Ovary (tissue), 9 donors: ENCODE measurements around the gene RAP1GDS1. TPM values are rescaled to one million over a fixed set of nuclear protein-coding genes. Genes with fewer than 3 reads are reported as not detected.

Experiments
- DNase-seq, 5 donors: peaks; one replicate each; pipeline ENCODE4 v3.0.0-alpha.2; 2019 to 2020
- H3K27ac ChIP-seq, 2 donors: fragments of 200-600 bp; one replicate each; pipeline versions ENCODE4 v1.5.1 to v1.8.0; 2019 to 2022
- H3K27me3 ChIP-seq: fragments of 200-600 bp; one replicate; pipeline ENCODE4 v1.8.0; 2022
- H3K36me3 ChIP-seq: fragments of 200-600 bp; sonication (generic); one replicate; pipeline ENCODE4 v1.5.1; 2019
- H3K4me1 ChIP-seq: one replicate; pipeline ENCODE4 v1.8.1; 2013; ENCODE audit warnings: mild to moderate bottlenecking, moderate library complexity; ENCODE audit not compliant: insufficient read depth
- H3K4me3 ChIP-seq: fragments of 200-600 bp; sonication (generic); one replicate; pipeline ENCODE4 v1.5.1; 2017
- H3K9me3 ChIP-seq, 2 donors: fragments of 200-600 bp in 1 of 2; sonication (generic) in 1 of 2; one replicate each; pipeline versions ENCODE4 v1.5.1 to v1.8.1; 2013 to 2019; ENCODE audit warnings: mild to moderate bottlenecking in 1 of 2, moderate library complexity in 1 of 2
- EP300 ChIP-seq: sonication (generic); formaldehyde crosslinking; IDR thresholded peaks from one replicate; pipeline ENCODE4 v1.6.1; 2017; ENCODE audit warnings: antibody characterized with exemption
- POLR2A ChIP-seq: fragments of 450-650 bp; IDR thresholded peaks from one replicate; pipeline ENCODE4 v1.6.1; 2017; ENCODE audit warnings: antibody characterized with exemption, mild to moderate bottlenecking, moderate library complexity
- WGBS, 3 donors: extraction: QIAGEN DNeasy Blood & Tissue Kit in 1 of 3; methylation state at CpG; one replicate each; pipeline versions ENCODE4 v1.1.5 to v1.1.7; 2013 to 2017; 5-methylcytosine and 5-hydroxymethylcytosine counted together
- intact Hi-C, 4 donors: fragments of 100-400 bp; cut with DNase I; formaldehyde crosslinking; loops; one replicate each; pipeline versions ENCODE4 v1.11.0 to v1.15.1; 2022 to 2023
- polyA plus RNA-seq, 2 donors: library from polyadenylated mRNA; stranded (reverse); fragments of 200-250 nt in 1 of 2; fragments of 350-450 nt in 1 of 2; fragmentation: Illumina TruSeq in 1 of 2; extraction: RNeasy Lipid Tissue Mini Kit (QIAGEN cat#74804) in 1 of 2; gene quantifications; one replicate each; pipeline ENCODE4 v1.2.3, GENCODE V29; 2013 to 2014
- total RNA-seq, 7 donors: library from RNA; depleted of rRNA in 2 of 7; stranded (reverse); fragments of >200 nt in 2 of 7; fragmentation: NEBNext Ultra II Directional in 3 of 7; extraction: Animal tissue kit (Norgen Biotek cat#: 25700) in 3 of 7; gene quantifications; one replicate each; pipeline versions ENCODE4 v1.1.0 to v1.2.4, GENCODE V29; 2016 to 2023
- TF ChIP-seq, protein P1 (sequence below), 3 donors: fragments of 450-650 bp in 2 of 3; fragments of 200-600 bp in 1 of 3; IDR thresholded peaks; one replicate each; pipeline versions ENCODE4 v1.5.1 to v1.8.0; 2016 to 2022; ENCODE audit warnings: antibody characterized with exemption in 3 of 3, mild to moderate bottlenecking in 1 of 3
- donor health status: DM: no; HTN: no; CAD: no; lungs with moderate emphysema.
- donor health status: DM: no; HTN: no; CAD: no.
- donor health status: Bipolar disorder and iron deficiency.
- donor health status: DM: yes; HTN: yes; CAD: no.
- donor health status: DM: no; HTN: no; CAD: no.
- donor health status: DM: yes; HTN: yes; CAD: no.

The RAP1GDS1 gene
- total and polyA plus RNA-seq, 9 donors = 12.6 to 40.9 (median 24.9) TPM

DNA sequence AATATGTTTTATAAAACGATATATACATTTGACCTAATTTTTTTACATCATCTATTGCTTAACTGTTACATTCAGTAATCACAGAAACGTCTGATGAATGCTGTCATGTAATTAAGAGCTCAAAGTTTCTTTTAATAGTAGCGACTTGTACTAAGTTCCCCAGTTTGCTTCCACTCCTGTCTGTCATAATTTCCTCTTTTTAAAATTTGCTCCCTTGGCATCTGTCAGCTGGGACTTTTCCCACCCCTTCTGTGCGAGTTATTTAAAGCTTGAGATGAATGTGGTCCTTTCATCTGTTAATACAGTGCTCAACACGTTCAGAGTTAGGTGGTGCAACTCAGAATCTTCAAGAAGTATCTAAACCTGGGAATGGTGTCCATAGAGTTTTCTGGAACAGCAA lies 1.2 kb downstream of the RAP1GDS1 start:
- WGBS, 3 donors = 6 to 12% (median 7%) methylated on average over 5 of the region's 5 CpGs
- H3K27me3 ChIP-seq = no peaks in the 10 kb centered on the region

GRCh38 chr4:98267498-98267897 lies 6.3 kb downstream of the RAP1GDS1 start:
- 93 to 100% (median 98%) methylated on average over 2 of the region's 2 CpGs for WGBS, 3 donors
- H3K4me1 ChIP-seq = no peaks in the 10 kb centered on the region
- no peaks in the 10 kb centered on the region for H3K9me3 ChIP-seq
- H3K27me3 ChIP-seq = no peaks in the 10 kb centered on the region
- H3K27ac ChIP-seq = no peak overlapping the region
- H3K36me3 ChIP-seq = no peaks in the 10 kb centered on the region
- H3K4me3 ChIP-seq = no peak overlapping the region
- intact Hi-C loops = no loop called here
- no peak for DNase-seq
- TF ChIP-seq, protein P1, sequence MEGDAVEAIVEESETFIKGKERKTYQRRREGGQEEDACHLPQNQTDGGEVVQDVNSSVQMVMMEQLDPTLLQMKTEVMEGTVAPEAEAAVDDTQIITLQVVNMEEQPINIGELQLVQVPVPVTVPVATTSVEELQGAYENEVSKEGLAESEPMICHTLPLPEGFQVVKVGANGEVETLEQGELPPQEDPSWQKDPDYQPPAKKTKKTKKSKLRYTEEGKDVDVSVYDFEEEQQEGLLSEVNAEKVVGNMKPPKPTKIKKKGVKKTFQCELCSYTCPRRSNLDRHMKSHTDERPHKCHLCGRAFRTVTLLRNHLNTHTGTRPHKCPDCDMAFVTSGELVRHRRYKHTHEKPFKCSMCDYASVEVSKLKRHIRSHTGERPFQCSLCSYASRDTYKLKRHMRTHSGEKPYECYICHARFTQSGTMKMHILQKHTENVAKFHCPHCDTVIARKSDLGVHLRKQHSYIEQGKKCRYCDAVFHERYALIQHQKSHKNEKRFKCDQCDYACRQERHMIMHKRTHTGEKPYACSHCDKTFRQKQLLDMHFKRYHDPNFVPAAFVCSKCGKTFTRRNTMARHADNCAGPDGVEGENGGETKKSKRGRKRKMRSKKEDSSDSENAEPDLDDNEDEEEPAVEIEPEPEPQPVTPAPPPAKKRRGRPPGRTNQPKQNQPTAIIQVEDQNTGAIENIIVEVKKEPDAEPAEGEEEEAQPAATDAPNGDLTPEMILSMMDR (IDR thresholded peaks at IDR 0.05) = no peak
- TF ChIP-seq EP300 (no peak), POLR2A (no peak)

More for the DNA sequence above, 1.2 kb downstream of the RAP1GDS1 start:
- no peak for DNase-seq
- H3K36me3 ChIP-seq = no peaks in the 10 kb centered on the region
- TF ChIP-seq, protein P1 (IDR thresholded peaks at IDR 0.05) = no peak
- TF ChIP-seq POLR2A (no peak), EP300 (no peak)
- no peaks in the 10 kb centered on the region for H3K9me3 ChIP-seq
- peak overlapping the region; percentile 83 for H3K4me3 ChIP-seq
- H3K4me1 ChIP-seq = peaks cover 4% of the 10 kb centered on the region
- intact Hi-C loops = no loop called here
- no peak overlapping the region for H3K27ac ChIP-seq

- intact Hi-C loops = no loop called here
- Histone ChIP-seq H3K4me1 (no peaks in the 10 kb centered on the region), H3K9me3 (no peaks in the 10 kb centered on the region), H3K27ac (no peak overlapping the region), H3K27me3 (no peaks in the 10 kb centered on the region), H3K4me3 (no peak overlapping the region), H3K36me3 (no peaks in the 10 kb centered on the region)
- TF ChIP-seq EP300 (no peak), POLR2A (no peak)
- TF ChIP-seq, protein P1 (IDR thresholded peaks at IDR 0.05) = no peak
- DNase-seq = no peak
- WGBS, 3 donors = 97 to 99% (median 98%) methylated on average over 2 of the region's 2 CpGs
These were observed 14.0 kb downstream of the RAP1GDS1 start for GRCh38 chr4:98275145-98275544.

DNA sequence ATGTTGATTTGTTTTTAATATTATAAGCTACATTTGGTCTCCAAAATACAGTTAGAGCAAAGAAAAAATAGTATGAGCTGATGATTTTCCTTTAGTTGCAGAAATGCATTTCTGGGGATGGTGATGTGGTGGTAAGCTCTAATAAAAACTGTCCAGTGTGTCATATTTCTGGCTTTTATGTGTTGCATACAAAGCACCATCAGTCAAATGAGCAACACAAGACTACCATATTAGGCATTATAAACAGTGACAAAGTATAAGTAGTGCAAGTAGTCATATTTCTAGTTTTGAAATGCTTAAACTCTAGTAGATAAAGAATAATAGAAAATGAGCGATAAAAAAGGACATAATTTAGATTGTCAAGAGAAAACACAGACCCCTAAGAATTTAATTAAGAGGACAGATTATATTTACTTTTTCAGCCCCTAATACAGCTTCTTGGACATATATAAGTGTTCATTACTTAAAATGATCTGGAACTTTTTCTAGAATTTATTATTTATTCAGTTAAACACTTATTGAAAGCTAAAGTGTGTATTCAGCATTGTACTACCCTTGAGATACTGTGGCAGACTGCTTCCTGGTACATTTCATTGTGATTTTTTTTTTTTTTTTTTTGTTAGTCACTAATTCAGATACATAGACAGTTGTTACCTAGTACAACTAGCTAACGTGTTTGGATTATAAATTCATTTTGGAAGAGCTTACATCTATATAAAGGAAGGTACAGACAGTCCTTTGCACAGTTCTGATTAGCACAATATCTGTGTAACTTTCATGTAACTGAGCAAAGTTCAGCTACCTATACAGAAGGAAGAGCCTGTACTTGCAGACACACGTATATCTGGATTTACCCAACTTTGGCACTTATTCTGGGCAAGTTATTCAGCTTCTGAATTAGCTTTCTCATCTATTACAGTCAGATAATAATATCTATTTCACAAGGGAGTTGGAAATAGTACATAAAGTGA lies 22.3 kb downstream of the RAP1GDS1 start:
- DNase-seq = no peak
- H3K4me1 ChIP-seq = no peaks in the 10 kb centered on the region
- TF ChIP-seq, protein P1 (IDR thresholded peaks at IDR 0.05) = no peak
- no peak for TF ChIP-seq POLR2A
- no peak for TF ChIP-seq EP300
- H3K4me3 ChIP-seq = no peak overlapping the region
- no peaks in the 10 kb centered on the region for H3K9me3 ChIP-seq
- H3K27ac ChIP-seq = no peak overlapping the region
- intact Hi-C loops = no loop called here
- WGBS, 3 donors = 76 to 77% (median 77%) methylated on average over 3 of the region's 3 CpGs
- H3K36me3 ChIP-seq = no peaks in the 10 kb centered on the region
- H3K27me3 ChIP-seq = no peaks in the 10 kb centered on the region
